ENCODE measurements around the gene TMEM147. TPM values are rescaled to one million over a fixed set of nuclear protein-coding genes. Genes with fewer than 3 reads are reported as not detected.

Gene TMEM147
- polyA plus RNA-seq, 3 donors: 94.0 to 109 (median 96.3) TPM

DNA sequence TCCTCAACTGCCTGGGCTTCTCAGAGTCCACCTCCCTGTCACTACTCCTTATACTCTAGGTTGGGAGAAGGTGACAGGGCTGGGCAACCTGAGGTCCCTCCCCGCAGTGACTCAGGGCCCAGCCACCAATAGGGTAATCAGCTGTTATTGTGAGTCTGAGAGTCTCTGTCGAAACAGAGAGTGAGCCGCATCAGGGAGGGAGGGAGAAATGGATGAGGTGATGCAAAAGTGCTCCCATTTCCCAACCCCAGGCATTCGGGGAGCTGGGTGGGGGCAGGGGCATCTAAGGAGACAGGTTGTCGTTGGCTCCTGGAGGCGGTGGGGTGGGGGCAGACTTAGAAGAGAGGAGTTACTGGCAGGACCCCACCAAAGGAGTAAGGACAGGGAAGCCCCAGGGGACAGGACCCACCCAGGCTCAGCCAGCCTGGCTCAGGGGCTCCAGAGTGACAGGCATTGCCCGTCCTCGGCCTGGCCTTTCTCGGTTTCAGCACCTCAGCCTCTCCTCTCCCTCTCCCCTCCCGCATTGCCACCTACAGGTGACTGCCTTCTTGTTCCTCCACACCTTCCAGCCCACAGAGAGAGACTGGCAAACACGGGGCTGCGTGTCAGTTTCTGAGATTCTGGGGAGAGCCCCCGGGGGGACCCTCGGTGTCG lies 31.7 kb upstream of the TMEM147 start, which contains the start of gene DMKN:
TSS of gene DMKN (minus strand) at position 22 of the 654 bp plus-strand sequence. CDS start 174 bp downstream, outside the sequence.
- no peak for DNase-seq

DNA sequence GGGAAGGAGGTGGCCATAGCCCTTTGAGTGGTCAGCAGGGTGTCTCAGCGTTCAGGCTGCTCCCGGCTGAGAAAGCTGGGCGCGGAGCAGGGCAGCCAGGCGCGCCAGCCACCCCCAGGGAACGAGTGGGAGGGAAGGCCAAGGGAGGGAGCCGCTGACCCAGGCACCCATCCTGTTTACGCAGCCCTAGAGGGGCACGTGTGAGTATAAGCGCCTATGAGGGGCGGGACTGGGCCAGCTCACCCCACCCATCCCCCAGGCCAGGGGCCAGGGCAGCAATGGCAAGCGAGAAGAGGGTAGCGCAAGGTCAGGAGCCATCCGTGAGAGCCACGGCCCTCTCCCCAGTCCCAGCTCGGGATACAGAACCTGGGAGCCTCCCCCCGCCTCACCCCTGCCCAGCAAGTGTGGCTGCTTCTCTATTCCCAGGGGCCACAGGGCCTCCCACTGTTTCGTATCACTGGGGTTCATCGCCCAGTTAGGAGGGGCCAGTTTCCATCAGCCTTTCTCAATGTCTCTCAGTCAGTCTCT lies 31.1 kb upstream of the TMEM147 start:
- peak; percentile 23 for DNase-seq

DNA sequence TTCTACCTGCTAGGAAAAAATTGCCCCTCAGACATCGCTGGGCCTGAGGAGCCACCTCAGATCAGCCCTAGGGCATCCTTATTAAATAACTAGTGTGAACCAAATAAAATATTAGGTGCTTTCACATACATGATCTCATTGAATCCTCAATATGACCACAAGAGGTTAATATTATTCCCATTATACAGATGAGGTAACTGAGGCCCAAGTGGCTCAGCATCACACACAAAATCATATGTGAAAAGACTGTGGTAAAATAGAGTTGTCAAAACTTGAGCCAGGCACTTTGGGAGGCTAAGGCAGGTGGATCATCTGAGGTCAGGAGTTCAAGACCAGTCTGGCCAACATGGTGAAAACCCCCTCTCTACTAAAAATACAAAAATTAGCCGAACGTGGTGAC lies 29.1 kb upstream of the TMEM147 start:
- DNase-seq: no peak

DNA sequence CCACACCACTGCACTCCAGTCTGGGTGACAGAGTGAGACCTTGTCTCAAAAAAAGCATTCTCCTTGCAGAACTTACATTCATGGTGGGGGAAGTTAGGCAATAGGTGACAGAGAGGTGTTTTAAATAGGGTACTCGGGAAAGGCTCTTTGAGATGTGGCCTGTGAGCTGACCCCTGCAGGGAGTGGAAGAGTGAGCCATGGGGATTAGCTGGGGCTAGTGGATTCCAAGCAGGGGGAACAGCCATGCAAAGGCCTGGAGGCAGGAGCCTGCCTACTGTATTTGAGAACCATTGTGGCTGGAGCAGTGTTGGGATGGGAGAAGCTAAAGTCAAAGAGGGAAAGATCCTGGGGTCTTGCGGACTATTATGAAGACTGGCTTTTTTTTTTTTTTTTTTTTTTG lies 28.1 kb upstream of the TMEM147 start:
- no peak for DNase-seq

DNA sequence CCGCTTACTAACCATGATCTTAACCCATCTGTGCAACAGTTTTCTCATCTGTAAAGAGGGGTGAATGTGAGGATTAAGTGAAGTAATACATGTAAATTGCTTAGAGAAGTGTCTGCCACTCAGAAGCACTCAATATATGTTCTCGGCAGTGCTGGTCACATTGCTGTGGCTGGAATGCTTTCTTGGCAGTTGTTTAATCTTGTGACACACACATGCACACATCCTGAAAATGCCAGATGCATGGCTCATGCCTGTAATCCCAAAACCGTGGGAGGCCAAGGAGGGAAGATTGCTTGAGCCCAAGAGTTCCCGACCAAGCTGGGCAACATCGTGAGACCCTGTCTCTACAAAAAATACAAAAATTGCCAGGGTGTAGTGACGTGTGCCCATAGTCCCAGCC lies 27.1 kb upstream of the TMEM147 start:
- DNase-seq: no peak

DNA sequence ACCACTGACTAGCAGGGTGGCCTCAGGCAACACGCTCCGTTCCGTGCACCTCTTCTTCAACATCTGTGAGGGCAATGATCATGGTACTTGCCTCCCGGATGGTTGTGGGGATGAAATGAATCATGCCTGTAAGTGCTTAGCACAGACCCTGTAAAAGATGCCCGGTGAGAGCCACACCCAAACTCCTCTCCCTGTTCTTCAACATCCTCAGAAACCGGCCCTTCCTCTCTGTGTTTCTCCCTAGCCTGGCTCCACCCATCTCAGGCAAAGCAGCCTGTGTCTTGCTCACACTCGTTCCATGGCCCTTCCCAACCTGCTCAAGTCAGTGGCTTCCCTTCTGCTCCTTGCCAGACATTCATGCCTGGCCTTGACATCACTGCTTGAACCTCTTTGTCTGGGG lies 26.1 kb upstream of the TMEM147 start:
- DNase-seq: no peak

DNA sequence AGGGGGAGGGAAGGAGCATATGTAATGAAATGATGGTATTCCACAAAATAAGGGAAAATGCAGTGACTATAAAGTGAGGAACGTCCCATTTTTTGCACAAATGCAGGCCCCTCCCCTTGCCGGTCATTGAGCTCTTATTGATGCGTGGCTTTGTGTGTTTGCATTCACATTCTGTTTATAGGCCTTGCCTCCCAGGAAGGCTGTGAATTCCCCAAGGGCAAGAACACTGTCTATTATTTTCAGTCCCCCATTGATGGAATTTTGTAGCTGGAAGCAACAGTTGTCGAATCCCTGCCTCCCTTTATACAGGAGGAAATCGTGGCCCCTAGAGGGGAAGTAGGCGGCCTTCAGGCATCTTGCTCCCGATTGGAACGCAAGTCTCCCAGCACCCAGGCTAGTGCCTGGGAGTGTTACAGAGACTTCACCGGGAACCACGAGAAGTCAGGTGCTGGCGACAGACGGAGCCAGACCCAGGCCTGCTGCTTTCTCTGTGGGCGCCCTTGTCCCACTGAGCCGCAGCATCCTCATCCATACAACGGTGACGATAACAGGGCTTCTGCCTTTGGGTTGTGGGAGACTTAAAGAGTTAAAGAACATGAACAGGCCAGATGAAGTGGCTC lies 24.2 kb upstream of the TMEM147 start:
- DNase-seq: no peak

DNA sequence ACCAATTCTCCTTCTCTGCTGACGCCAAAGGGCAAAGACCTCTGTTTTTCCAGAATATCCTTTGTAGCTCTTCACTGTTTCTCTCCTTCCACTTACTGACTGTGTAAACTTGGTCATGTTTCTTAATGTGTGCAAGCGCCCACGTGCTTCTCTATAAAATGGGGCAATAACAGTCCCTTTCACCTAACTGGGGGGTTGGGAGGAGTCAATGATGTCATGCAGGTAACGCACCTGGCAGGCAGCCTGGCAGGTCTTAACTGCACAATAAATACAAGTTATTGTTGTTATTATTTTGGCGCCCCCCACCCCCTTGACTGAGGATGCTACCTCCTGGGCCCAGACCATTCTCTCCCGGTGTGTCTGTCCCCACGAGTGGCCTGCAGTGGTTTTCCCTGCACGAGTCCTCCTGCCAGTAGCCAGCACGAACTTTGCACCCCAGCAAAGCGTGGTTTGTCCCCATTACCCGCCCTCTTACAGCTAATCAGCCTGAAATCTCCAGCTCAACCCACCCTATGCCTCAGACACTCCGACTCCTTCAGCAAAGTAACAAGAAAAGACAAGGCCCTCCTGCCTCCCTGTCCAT lies 22.6 kb upstream of the TMEM147 start:
- DNase-seq: no peak

DNA sequence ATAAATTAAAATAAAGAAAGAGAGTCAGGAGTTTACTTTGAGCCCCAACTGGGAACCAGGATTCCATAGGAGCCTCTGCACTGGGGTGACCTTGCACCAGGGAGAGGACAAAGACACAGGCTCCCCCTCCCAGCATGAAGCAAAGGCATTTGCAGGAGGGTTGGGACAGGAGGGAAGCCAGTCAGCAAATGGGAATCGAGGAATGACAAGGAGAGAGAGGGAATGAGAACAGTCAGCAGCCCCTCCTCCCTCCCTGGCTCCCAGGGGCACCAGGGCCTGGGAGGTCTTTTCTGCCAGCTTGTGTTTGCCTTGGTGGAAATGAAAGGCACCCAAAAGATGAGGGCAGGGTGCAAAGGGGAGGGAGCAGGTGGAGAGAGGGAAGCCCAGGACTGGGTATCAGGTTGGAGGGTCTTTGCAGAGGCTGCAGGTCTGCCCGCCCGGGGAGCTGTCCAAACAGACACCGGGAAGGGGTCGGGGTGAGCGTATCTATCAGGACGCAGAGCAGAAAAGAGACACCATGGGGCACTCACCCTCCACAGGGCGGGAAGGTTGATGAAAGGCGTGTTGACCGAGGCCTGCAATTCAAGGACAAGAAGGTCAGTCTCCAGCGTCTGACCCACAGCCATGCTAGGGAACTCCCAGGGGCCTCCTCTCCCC lies 21.1 kb upstream of the TMEM147 start:
- DNase-seq: no peak

DNA sequence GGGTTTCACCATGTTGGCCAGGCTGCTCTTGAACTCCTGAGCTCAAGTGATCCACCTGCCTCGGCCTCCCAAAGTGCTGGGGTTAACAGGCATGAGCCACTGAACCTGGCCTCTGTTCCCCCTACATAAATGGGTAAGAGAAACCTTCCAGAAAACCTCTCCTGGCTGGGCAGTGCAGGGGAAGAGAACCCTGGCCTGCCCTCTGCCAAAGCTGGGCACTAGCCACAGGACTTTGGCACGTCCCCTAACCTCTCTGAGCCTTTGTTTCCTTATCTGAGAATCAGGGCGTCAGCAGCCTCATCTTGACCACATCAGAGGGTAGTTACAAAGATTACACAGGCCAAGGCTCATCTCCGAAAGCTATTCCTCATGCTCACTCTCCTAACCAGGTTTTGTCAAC lies 19.6 kb upstream of the TMEM147 start:
- DNase-seq: no peak

DNA sequence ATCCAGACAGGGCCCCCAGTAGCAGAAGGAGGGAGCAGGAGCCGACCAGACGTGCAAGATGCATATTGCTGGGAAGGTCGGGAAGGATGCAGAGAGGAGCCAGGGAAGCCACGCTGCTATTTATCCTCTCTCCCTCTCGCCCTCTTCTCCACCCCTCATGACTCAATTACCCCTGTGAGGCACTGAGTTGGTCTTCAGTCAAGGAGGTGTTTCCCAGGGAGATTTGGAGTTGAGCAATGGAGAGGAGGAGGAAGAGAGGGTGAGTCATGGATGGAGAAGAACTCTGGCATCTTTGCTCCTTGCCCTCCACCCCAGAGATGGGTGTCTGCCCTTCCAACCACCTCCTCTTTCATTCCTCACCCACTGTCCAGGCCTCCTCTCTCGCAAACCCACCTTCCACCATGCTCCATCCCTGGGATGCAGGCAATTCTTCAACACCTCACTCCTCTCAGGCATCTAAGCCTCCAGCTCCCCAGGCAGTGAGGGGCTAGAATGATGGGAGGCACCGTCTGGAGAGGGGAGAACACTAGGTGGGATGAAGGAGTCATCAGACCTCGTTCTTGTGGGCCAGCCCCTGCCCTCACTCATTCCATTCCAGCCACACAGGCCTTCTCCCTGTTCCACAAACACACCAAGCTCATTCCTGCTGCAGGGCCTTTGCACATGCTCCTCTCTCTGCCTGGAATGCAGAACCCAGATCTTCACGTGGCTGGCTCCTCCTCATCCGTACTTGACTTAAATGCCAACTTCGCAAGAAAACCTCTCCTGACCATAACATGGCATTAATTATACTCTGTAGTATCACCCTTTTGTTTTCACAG lies 17.0 kb upstream of the TMEM147 start, which contains the start of gene SBSN:
TSS of gene SBSN (minus strand) at position 94 of the 821 bp plus-strand sequence. CDS start at position 64, 30 bp downstream.
- DNase-seq: no peak

DNA sequence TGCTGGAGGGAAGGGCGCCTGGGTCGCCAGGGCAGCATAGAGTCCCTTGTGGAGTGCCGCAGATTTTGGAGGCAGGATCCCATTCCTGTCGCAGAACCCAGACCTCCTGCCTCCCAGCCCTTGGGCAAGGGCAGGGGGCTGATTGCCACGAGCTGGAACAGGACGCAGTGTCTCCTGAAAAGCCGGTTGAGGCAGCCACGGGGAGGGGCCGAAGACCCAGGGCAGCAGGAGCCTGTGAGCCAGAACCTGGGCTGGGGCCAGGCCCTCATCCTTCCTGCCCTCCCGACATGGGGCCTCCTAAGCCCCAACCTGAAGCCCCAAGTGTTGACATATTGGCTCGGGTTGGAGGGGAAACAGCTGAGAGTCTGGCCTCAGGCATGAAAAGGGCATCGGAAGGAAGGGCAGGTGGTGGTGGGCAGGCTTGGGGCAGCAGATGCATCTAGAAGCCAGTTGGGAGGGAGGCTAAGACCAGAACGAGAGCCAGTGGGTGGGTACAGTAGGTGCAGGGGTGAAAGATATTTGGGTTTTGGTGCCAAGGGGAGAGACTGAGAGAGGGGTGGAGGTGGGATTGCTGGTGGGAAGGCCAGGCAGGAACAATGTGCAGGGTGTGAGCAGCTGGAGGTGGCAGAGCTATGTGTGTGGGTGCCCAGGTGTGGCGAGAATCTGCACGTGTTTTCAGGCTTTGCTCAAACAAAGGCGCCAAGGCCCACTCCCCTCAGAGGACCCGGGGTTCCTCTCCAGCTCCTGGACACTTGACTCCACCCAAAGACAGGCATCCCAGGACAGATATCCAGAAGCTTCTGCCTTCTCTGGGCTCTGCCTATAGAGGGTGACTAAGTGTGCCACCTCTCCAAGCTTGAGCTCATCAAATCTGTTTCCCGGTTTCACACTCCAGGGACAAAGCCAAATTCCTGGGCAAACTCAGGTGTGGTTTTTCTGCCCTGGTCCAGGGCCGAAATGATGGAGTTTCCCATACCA lies 15.9 kb upstream of the TMEM147 start:
- DNase-seq: no peak

DNA sequence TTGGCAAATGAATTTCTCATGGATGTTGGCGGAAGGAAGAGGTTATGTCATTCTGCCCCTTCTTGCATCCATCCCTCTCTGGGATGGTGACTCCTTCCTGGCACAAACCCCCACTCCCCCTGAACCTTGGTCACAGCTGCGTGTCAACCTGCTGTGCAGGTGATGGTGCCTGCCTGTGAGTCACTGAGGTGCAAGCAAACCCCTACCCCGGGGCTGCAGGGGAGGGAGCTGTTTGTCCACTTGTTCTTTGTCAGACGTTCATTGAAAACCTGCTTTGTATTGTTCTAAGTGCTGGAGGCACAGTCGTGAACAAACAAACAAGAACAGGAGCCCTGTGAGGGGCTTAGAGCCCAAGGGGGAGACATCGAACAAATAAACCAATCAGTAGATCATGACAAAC lies 14.1 kb upstream of the TMEM147 start:
- no peak for DNase-seq

DNA sequence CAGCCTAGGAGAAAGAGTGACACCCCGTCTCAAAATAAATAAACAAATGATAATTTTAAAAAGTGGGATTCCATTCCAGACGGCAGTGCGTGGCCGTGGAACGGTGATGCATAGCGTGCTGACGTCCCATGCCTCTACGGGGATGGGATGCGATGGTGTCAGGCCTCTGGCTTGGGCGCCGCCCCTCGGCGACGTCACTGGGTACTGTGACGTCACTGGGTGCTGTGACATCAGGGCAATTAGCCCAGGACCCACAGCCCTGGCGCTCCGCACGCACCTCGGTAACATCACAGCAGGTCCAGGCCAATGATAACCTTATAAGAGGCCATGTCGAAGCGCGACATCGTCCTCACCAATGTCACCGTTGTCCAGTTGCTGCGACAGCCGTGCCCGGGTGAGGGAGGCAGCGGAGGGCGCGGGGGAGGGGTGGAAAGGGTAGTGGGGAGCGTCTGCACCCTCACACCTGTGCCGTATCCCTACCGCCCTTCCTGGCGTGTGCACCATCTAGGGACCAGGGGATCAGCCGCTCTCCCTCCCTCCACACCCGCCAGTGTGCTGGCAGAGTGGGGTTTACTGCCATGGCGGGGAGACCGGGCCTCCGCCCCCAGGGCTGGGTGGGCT lies 12.1 kb upstream of the TMEM147 start, which contains the start of gene GAPDHS:
TSS of gene GAPDHS (plus strand) at position 256 of the 621 bp plus-strand sequence. CDS start at position 328, 72 bp downstream.
- no peak for DNase-seq

DNA sequence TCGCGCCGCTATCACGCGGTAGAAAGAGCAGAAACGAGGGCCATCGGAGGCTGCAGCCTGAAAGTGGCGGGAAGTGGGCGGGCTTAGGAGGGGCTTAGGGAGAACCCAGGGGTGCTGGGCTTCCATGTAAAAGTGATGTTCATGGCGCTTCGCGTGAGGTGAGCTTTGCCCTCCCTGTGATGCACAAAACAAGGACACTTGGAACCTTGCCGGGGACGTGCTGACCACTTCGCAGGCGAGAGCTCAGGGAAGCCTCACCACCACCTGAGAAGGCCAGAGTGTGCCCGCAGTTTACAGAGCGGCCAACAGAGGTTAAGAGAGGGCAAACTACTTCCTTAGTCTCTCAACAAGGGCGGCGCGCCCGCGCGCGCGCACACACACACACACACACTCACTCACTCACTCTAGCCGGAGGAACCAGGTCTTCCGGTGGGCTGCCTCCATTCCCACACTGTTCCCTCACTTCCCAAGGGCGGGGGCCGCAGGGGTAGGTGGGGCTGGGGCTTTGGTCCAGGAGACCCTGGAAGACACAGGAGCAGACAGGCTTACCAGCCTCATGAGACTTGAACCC lies 11.5 kb upstream of the TMEM147 start:
- no peak for DNase-seq

DNA sequence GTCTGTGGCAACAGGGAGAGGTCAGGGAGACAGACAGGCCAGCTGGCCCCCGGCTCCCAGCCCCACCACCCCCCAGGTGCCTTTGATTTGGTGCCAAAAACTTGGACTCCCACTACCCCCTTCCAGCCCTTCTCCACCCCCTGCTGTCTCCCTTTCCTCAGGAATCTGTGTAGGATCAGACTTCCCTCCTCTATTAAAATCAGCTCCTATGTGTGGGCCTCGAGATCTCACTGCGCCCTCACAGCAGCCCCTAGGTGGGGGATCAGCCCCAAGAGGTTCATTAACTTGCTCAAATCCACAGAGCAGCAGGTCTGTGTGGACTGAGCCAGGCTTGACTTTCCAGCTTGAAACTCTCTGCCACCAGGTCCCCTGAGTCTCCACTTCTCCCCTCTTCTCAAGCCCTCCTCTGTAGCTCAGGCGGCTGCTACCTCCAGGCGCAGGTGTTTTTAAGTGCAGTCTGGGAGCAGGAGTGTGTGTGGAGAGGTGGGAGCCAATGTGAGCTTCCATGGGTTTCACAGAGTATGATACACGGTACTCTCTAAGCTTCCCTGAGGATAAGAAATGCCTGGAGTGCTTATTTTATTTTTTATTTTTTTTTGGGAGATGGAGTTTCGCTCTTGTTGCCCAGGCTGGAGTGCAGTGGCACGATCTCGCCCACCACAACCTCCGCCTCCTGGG lies 10.5 kb upstream of the TMEM147 start:
- no peak for DNase-seq

DNA sequence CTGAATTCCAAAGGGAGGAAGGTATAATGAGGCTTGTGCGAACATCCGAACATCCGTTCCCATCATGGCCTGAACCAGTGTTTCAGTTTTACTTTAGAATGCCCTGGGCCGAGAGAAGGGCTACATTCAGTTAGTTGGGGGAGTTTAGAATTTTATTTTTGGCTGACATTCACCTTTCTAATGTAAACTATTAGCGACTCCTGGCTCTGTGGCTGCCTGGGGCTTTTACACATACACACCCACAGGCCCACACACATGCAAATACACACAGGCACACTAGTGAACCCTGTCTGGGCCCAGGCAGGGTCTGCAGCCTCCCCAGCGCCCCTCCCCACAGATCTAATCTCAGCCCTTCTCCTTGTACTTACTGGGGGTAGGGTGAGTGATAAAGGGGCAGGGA lies 6.1 kb upstream of the TMEM147 start:
- DNase-seq: no peak

DNA sequence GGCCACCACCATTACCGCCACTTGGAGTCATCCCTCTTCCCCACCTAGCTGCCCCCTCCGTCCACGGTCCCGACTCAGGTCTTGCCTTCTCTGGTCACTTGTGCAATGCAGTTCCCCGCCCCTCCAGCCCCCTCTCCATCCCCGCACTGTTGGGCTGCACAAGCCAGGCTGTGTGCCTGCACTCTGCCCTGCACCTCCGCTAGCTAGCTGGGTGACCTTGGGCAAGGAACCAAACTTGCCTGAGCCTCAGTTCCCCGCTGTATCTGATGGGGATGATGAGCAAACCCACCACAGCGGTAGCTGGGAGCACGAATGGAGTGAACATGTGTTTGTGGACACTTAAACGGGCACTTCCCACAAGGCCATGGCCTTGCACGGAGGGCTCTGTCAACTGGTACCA lies 5.6 kb upstream of the TMEM147 start:
- DNase-seq: no peak
